ENCODE results near the gene ZNF831. TPM values are rescaled to one million over a fixed set of nuclear protein-coding genes. Genes with fewer than 3 reads are reported as not detected.

ZNF831 gene
- 1 to 10 TPM; 6.5 to 6.9 TPM for total RNA-seq

DNA sequence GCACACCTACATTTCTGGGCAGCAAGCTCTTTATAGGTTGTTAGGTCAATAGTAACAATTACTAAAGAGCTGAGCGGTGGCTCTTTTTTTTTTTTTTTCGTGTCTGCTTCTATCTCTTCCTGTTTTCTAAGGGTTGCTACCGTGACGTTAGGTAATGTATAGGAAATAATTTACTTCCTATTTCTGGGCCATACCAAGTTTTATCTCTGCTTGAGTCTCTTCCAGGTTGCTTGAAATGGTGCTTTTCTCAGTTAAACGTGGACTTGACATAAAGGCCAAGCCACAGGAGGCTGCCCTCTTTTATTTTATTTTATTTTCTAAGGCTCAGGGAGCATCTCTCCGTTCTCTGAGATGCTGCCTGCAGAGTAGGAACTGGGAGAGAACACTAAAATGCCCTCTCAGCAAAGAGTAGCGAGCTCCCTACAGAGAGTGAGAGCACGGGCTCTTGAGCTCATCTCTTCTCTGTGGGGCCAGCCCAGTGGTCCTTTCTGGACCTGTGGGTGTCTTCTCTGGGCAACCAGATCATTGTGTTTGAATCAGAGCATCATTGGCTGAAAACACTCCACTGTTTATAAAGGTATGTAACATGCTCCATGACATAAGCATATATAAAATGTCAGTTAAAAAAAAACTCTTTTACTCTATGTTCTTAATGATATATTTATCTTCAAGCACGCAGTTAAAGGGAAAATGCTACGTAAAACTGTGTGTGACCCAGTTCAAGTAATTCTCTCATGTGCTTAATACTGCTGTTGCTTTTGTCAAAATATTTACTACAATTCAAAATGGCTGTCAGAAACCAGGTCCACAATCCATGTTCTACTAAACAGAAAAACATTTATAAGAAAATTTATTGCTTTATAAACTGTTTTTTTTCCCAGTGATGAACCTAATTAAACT is at the start of gene ZNF831:
TSS of gene ZNF831 (plus strand) at position 191 of the 900 bp plus-strand sequence. CDS start 27,199 bp downstream, outside the sequence.
- peak within 1 kb of the TSS; percentile 88 for H3K4me3 Mint-ChIP-seq
- H3K9me3 Mint-ChIP-seq = peaks cover 2% of the 10 kb centered on the region
- H3K4me1 Mint-ChIP-seq = peaks cover 89% of the 10 kb centered on the region
- peaks cover 33% of the 10 kb centered on the region for H3K36me3 Mint-ChIP-seq
- H3K27ac Mint-ChIP-seq = peak within 1 kb of the TSS; percentile 97
- no peaks in the 10 kb centered on the region for H3K27me3 Mint-ChIP-seq
- no peak for DNase-seq

DNA sequence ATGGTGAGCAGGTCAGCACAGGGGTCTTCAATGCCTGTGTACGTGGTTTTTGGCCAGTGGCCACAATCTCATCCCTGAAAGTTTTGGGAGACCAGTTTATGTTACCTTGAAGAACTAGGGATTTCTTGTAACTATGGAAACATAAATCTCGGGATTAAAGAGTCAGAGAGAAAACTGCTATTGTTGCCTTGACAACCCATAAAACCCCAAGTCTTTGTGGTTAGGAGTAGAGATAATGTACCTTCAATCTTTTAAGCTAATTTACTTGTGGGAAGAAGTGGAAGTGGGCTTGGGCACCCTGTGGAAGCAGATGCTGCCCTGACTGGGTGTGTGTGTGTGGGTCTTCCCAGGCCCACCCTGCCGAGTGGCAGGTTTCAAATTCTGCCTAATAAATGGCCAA is 46.1 kb upstream of the ZNF831 start:
- no peak overlapping the region for H3K27ac Mint-ChIP-seq
- no peak overlapping the region for H3K4me3 Mint-ChIP-seq
- no peak for DNase-seq
- peaks cover 6% of the 10 kb centered on the region for H3K36me3 Mint-ChIP-seq
- H3K27me3 Mint-ChIP-seq = no peaks in the 10 kb centered on the region
- peaks cover 58% of the 10 kb centered on the region for H3K4me1 Mint-ChIP-seq
- H3K9me3 Mint-ChIP-seq = peaks cover 10% of the 10 kb centered on the region

DNA sequence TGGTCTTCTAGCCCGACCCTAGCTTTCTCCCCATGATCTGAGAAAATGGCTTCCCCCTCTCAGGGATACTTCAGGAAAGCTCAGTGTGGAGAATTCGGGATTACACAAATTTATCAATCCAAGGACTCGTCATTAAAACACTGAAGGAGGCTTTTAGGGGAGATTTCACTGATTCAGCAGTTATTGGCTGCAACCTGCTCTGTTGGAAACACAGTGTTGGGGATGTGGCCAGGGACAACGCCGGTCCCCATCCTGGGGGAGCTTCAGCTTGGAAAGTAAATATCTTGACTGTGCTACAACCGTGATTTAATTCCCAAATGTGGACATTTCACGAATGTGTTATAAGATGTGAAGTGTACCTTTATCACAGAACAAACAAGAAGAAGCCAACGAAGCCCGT is 44.8 kb upstream of the ZNF831 start:
- no peak overlapping the region for H3K27ac Mint-ChIP-seq
- H3K4me1 Mint-ChIP-seq = peaks cover 71% of the 10 kb centered on the region
- no peak for DNase-seq
- peaks cover 6% of the 10 kb centered on the region for H3K36me3 Mint-ChIP-seq
- no peak overlapping the region for H3K4me3 Mint-ChIP-seq
- no peaks in the 10 kb centered on the region for H3K27me3 Mint-ChIP-seq
- H3K9me3 Mint-ChIP-seq = peaks cover 10% of the 10 kb centered on the region

DNA sequence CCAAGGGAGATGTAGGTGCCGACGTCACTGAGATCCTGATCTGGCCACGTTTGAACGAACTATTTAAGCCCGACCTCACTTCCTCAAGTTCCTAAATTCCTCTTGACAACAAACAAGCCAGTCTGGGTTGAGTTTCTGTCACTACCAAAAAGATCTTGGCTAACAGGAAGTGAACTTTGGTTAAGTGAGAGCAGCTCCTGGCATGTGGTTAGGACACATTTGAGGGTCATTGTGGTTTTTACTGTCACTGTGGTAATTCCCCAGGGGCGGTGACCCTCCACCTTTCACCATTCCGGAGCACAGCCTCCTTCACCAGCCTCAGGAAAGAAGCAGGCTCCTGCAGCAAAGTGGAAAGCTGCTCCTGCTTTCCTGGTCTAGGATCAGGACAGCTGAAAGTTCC is 43.1 kb upstream of the ZNF831 start:
- Mint-ChIP-seq H3K4me1 (peaks cover 79% of the 10 kb centered on the region), H3K9me3 (peaks cover 10% of the 10 kb centered on the region), H3K36me3 (peaks cover 6% of the 10 kb centered on the region), H3K27ac (peak overlapping the region; percentile 97), H3K27me3 (no peaks in the 10 kb centered on the region), H3K4me3 (peak overlapping the region; percentile 22)
- DNase-seq = peak; percentile 50

DNA sequence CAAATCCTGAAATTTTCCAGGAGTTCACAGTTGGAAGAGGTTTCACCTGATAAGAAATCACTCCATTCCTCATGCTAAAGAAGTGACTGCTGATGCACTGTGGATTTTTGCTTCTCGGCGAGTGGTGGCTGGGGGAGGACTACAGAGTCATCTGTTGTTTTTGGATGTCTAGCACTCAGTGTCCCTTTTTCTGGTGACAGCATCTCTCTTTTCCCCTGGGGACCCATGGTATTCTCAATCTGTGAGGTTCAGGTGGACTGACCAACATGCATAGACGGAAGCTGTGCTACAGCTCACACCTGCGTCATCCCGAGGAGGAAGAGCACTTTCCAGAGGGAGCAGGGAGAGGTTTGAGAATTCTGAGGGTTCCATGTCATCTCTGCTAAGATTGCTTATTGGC is 42.7 kb upstream of the ZNF831 start:
- Mint-ChIP-seq H3K27me3 (no peaks in the 10 kb centered on the region), H3K9me3 (peaks cover 10% of the 10 kb centered on the region), H3K4me1 (peaks cover 79% of the 10 kb centered on the region), H3K4me3 (peak overlapping the region; percentile 32), H3K36me3 (peaks cover 6% of the 10 kb centered on the region), H3K27ac (peak overlapping the region; percentile 97)
- DNase-seq = no peak

DNA sequence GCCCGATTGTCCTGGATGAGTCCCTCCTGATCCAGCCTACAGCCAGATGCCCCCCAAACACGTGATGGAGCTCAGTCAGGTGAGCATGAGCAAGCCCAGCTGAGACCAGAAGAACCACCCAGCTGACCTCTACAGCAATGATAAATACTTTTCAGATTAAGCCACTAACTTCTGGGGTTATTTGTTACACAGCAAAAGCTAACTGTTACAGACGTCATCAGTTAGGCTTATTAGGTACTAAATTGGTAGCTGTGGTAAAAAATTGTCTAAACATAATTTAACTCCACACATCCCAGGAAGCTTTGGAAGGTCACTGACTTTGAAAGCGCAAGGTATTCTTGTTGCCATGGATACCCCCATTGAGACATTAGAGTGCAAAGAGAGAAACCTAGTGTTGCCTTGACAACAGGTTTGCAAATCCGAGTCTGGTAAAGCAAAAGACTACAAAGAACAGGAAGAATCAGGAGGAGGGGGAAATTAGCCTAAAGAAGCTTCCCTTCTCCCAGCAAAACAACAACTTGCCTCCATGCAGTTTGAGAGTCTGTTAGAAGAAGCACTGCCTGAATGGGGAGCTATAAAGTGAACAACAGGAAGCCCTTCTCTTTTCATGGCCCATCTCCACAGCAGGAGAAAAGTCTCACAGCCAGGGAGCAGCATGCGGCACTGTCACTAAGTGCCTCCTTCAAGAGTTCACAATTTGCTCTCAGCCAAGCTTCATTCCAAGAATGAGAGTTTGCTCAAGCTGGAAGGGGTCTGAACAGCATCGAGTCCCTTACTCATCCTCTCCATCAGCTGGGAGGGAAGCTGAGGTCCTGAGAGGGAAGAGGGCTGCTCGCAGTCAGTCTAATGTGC is 41.7 kb upstream of the ZNF831 start:
- H3K4me1 Mint-ChIP-seq = peaks cover 76% of the 10 kb centered on the region
- peaks cover 6% of the 10 kb centered on the region for H3K36me3 Mint-ChIP-seq
- DNase-seq = peak; percentile 30
- H3K27me3 Mint-ChIP-seq = no peaks in the 10 kb centered on the region
- peaks cover 10% of the 10 kb centered on the region for H3K9me3 Mint-ChIP-seq
- peak overlapping the region; percentile 80 for H3K4me3 Mint-ChIP-seq
- H3K27ac Mint-ChIP-seq = peak overlapping the region; percentile 97

DNA sequence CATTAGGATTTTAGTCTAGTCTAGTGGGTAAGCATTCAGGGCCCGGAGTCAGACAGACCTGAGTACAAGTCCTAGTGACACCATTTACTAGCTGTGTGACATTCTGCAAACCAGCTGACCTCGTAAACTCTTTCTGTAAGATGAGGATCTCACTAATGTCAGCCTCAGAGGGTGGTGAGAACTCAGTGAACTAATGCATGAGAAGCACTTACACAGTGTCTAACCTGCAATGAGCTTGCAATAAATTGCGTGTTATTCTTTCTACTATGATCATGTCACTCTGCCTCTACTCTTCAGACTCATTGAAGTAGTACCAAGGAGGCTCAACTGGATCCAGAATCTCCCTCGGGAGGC is 41.1 kb upstream of the ZNF831 start:
- Mint-ChIP-seq H3K27ac (peak overlapping the region; percentile 97), H3K36me3 (peaks cover 6% of the 10 kb centered on the region), H3K9me3 (peaks cover 10% of the 10 kb centered on the region), H3K27me3 (no peaks in the 10 kb centered on the region), H3K4me1 (peaks cover 74% of the 10 kb centered on the region), H3K4me3 (peak overlapping the region; percentile 80)
- DNase-seq = no peak

DNA sequence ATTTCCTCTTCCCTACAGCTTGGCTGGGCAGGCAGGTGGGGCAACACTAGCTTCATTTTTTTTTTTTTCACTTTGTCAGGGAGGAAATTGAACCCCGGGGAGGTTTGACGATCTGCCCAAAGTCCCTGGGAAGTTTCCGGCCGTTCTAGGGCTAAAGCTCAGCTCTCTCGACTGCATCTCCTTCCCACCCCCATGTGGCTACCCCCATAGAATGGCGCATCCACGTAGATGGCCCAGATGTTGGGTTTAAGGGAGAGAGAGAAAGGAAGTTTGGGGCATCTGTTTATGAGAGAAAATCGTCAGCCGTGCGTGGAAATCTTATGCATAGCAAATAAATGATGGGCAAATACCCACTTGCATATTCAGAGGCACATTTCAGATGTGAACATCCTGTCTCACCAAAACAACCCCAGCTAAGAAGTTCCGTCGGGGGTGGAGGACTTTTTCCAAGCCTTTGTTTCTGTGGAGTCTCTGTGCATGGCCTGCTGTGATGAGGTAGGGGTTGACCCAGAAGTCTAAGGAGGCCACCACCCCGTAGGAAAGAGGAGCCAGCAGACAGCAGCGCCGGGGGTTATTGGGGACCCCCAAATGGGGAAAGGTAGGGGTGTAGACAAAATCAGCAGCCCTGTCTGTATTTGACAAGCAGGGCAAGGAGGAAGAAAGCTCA is 40.5 kb upstream of the ZNF831 start:
- Mint-ChIP-seq H3K27me3 (no peaks in the 10 kb centered on the region), H3K9me3 (peaks cover 10% of the 10 kb centered on the region), H3K27ac (peak overlapping the region; percentile 97), H3K4me3 (peak overlapping the region; percentile 80), H3K4me1 (peaks cover 68% of the 10 kb centered on the region), H3K36me3 (peaks cover 6% of the 10 kb centered on the region)
- DNase-seq = peak; percentile 55

DNA sequence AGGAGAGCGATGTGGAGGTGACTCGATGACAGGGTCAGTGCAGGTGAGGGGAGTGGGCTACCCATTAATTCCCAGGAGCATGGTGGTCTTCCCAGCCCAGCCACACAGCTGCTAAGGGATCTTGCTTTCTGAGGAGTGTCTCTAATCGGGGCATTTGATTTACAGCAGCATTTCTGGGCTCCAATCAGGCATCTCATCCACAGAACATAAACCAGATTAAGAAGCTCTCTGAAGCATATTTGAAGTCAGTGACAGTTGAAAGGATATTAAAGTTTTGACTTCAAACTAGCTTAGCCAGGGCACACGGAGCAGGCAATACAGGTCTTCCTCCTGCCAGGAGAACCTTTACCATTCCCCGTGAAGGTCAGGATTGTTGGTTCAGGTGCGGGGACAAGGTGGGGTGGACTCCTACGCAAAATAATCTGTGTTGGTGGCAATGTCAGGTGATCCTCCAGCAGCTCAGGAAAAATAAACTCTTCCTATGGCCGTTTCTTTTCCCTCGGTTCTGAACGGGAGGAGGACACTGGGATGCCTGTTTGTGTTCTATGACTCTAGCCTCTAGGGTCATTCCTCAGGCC is 39.9 kb upstream of the ZNF831 start:
- peaks cover 6% of the 10 kb centered on the region for H3K36me3 Mint-ChIP-seq
- peak overlapping the region; percentile 80 for H3K4me3 Mint-ChIP-seq
- peaks cover 66% of the 10 kb centered on the region for H3K4me1 Mint-ChIP-seq
- peak overlapping the region; percentile 97 for H3K27ac Mint-ChIP-seq
- H3K9me3 Mint-ChIP-seq = peaks cover 10% of the 10 kb centered on the region
- no peak for DNase-seq
- H3K27me3 Mint-ChIP-seq = no peaks in the 10 kb centered on the region

DNA sequence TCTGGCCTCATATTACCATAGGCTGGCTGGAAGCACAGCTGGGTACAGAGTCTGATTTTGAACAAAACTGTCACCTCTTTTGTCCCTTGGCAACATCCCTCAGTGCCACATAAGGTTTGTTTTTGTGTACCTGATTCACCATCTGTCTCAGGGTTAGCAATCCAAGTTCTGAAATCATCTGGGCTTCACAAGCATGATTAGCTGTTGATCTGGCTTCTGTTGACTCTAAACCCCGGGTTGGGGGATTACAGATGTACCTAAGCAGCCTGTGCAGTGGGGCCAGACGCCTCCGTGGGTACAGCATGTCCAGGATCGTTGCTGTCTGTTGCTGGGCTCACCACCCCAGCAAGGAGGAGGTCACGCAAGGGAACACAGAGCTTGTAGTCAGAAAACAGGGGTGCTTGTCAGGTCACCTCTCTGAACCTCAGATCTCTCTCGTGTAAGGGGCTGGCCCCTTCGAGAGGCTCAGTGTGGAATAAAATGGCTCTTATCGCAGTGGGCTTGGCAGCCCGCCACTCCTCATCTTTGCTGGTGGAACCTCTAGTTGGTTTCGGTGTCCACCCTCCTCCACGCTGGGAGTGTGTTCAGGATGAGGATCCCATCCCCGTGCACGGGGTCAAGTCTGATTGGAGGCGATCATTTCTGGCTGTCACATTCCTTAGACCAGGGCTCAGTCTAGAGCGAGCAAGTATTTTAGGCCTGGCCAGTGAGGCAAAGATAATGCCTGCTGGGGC is 39.2 kb upstream of the ZNF831 start:
- peak overlapping the region; percentile 97 for H3K27ac Mint-ChIP-seq
- H3K4me1 Mint-ChIP-seq = peaks cover 60% of the 10 kb centered on the region
- H3K27me3 Mint-ChIP-seq = no peaks in the 10 kb centered on the region
- peaks cover 10% of the 10 kb centered on the region for H3K9me3 Mint-ChIP-seq
- peak overlapping the region; percentile 3 for H3K4me3 Mint-ChIP-seq
- DNase-seq = no peak
- H3K36me3 Mint-ChIP-seq = peaks cover 6% of the 10 kb centered on the region

DNA sequence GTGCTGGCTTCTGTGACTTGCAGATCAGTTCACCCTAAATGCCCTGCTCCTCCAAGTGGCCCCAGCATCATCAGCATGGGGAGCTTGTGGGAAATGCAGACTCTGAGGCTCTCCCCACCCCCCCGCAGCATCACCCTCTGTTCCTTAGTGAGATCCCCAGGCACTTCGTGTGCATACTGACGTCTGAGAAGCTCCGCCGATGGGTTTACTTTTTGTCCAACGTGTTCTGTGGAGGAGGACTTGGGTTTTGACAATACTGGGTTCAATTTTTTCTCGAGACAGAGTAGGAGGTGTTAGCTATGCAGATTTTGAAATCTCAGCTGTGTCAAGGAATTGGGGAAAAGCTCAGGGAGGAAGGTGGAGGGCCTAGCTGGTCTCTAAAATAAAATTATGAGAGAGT is 38.3 kb upstream of the ZNF831 start:
- no peak overlapping the region for H3K27ac Mint-ChIP-seq
- H3K27me3 Mint-ChIP-seq = no peaks in the 10 kb centered on the region
- peaks cover 54% of the 10 kb centered on the region for H3K4me1 Mint-ChIP-seq
- peaks cover 6% of the 10 kb centered on the region for H3K36me3 Mint-ChIP-seq
- no peak for DNase-seq
- H3K4me3 Mint-ChIP-seq = no peak overlapping the region
- H3K9me3 Mint-ChIP-seq = peaks cover 10% of the 10 kb centered on the region

DNA sequence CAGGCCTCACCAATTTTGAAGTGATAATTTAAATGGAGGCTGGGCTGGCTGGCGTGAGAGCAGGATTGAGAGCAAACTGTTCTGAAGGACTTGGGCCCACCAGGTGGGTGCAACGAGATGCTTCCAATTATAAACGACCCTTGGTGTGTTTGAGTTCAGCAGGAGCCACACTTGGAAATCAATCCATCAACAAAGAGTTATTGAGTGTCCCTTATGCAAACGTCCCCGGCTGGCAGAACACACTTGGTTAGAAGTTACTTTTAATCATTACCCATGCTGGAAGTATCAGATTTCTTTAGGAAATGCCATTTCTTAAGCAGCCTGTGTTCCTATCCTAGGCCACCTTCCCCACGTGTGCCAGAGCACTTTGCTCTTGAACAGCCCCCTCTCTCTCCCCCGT is 37.8 kb upstream of the ZNF831 start:
- H3K4me1 Mint-ChIP-seq = peaks cover 48% of the 10 kb centered on the region
- no peaks in the 10 kb centered on the region for H3K27me3 Mint-ChIP-seq
- peaks cover 10% of the 10 kb centered on the region for H3K9me3 Mint-ChIP-seq
- H3K27ac Mint-ChIP-seq = no peak overlapping the region
- no peak overlapping the region for H3K4me3 Mint-ChIP-seq
- H3K36me3 Mint-ChIP-seq = peaks cover 6% of the 10 kb centered on the region
- no peak for DNase-seq

DNA sequence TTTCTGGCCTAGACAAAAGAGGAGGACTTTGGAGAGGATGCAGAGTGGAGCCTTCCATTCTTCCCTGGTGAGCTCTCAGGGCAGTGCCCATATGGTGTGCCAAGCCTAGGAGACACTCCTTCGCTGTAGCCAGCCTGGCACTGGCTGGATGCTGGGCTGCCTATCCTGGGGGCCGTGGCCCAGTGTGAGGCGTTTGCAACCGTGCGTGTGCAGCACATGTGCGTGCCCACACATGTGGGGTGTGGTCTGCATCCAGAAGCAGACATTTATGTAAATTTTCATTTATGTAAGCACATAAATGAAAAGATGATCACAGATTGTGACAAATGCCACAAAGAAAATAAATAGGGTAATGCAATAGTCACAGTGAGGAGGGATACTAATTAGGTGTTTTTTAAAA is 35.8 kb upstream of the ZNF831 start:
- no peaks in the 10 kb centered on the region for H3K9me3 Mint-ChIP-seq
- no peaks in the 10 kb centered on the region for H3K36me3 Mint-ChIP-seq
- H3K27me3 Mint-ChIP-seq = no peaks in the 10 kb centered on the region
- peaks cover 28% of the 10 kb centered on the region for H3K4me1 Mint-ChIP-seq
- no peak for DNase-seq
- no peak overlapping the region for H3K4me3 Mint-ChIP-seq
- no peak overlapping the region for H3K27ac Mint-ChIP-seq

All from activated naive CD8-positive, alpha-beta T cell treated with anti-CD3 and anti-CD28 coated beads for 36 hours (primary cell).